GM21529 (cell line): ENCODE measurements around the gene HTR1A.

Experiments
- ATAC-seq: cut with Tn5 transposase; IDR thresholded peaks from one replicate; pipeline ENCODE4 v1.9.1; 2021; ENCODE audit not compliant: unreplicated experiment

HTR1A gene

GRCh38 chr5:63962279-63962678 is at the start of gene HTR1A:
Gene HTR1A (minus strand): TSS chr5:63962445. CDS start chr5:63961719, 726 bp downstream.
- no peak for ATAC-seq

- ATAC-seq: no peak
Measured at GRCh38 chr5:64003966-64004365, 41.7 kb upstream of the HTR1A start.

- ATAC-seq: no peak
Measured at GRCh38 chr5:64000096-64000495, 37.9 kb upstream of the HTR1A start.

GRCh38 chr5:63987053-63987452 is 24.8 kb upstream of the HTR1A start:
- ATAC-seq: no peak

DNA sequence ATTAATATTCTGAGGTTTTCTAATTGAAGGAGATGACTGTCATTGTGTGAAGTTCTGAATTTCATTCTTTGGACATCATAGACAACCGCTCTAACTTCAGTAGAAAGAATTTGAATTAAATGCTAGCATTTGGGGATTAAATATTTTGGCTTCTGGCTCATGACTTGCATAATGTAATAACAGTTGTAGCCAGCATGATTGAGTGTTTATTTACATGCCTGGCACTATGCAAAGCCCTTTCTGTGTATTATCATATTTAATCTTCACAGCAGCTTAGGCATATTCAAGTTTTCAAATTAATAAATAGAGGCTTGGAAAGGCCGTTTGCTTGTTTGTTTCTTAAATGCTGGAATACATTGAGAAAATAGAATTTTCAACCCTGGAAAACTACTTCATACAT is 19.6 kb upstream of the HTR1A start:
- no peak for ATAC-seq

DNA sequence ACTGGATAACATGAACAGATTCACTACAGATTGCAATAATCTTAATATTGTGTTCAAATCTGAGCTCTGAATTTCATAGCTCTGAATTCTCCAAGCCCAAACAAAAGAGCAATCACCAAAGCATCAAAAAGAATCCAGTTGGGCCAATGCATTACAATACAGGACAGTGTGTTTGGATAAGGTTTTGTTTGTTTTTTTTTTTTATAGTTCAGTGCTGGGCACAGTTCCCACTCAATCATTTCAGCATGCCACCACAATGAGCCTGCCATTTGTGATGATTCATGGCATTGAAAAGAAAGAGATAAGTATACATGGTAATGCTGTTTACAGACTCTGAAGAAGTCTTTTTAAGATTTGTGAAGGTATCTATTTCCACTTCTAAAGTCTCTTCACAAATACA is 1.7 kb upstream of the HTR1A start:
- ATAC-seq: no peak

GRCh38 chr5:63963080-63963735 is 963 bp upstream of the HTR1A start:
- ATAC-seq: peak; percentile 79

DNA sequence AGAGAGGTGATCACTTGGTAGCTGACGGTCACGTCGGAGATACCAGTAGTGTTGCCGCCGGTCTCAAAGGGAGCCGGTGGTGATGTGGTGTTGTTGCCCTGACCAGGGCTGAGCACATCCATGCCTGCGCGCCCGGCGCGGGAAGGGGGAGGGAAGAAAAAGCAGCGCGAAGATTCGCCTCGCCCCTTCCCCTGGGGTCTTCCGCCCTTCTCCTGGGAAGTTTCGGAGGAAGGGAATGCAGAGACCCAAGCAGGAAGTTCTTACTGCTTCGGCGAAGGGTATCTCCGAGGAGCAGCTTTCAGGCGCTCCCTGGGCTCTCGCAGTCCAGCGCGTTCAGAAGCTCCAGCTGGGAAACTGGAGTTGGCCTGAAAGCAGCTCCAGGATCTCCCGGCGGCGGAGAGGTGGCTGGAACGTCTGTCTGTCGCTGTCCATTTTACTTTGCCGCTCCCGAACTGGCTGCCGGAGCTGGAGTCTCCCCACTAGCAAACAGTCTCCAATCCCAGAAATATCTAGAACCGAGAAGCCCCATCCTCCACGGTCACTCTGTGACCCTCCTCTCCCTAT is 565 bp downstream of the HTR1A start:
- ATAC-seq: no peak

GRCh38 chr5:63961125-63961597 is 1.1 kb downstream of the HTR1A start:
- no peak for ATAC-seq

DNA sequence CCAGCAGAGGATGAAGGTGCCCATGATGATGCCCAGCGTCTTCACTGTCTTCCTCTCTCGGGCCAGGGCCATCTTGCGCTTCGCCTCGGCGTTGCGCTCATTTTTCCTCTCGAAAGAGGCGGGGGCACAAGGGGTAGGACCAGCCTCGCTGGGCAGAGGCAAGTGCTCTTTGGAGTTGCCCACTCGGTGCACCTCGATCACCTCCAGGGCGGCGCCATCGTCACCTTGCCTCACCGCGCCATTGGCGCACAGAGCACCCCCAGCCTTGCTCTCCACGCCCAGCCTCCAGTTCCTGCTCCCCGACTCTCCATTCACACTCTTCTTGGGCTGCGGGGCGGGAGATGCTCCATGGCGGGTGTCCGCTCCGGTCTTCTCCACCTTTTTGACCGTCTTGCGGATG is 1.6 kb downstream of the HTR1A start:
- ATAC-seq: no peak

GRCh38 chr5:63959177-63959982 is 2.9 kb downstream of the HTR1A start:
- ATAC-seq: no peak

DNA sequence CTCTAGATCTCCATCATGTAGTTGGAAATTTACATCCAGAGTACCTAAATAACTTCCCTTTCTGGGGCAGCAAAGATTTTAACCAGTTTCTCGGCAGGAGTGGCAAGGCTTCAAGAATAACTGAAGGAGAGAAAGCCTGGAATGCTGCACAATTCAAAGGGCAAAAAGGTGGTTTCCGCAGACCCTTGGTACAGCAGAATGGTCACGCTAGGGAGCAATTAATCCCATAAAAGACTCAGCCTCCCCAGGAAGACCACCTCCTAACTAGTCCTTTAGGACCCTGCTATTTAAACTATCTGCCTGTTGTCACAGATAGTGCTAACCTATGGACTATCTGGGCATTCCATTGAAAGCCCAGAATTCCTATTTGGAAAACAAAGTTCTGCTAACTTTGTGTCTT is 3.6 kb downstream of the HTR1A start:
- ATAC-seq: no peak

- ATAC-seq: no peak
Measured at GRCh38 chr5:63957617-63958016, 4.6 kb downstream of the HTR1A start.

DNA sequence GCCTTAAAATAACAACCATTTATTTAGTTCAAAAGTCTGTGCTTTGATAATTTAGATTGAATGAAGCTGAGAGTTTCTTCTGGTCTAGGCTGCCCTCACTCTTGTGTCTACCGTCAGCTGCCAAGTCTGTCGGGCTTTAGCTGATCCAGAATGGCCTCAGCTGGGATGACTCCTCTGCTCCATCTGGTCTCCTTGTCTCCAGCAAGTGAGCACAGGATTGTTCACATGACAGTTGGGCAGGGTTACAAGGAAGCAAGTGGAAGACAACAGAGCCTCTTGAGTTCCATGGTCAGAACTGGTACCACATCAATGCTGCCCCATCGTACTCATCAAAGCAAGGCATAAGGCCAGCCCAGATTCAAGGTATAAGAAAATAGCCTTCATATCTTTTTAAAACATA is 9.0 kb downstream of the HTR1A start:
- no peak for ATAC-seq

- no peak for ATAC-seq
Measured at GRCh38 chr5:63935103-63935502, 27.1 kb downstream of the HTR1A start.

- ATAC-seq: no peak
Measured at GRCh38 chr5:63931836-63932235, 30.4 kb downstream of the HTR1A start.

- ATAC-seq: no peak
Measured at GRCh38 chr5:63928451-63928850, 33.8 kb downstream of the HTR1A start.

DNA sequence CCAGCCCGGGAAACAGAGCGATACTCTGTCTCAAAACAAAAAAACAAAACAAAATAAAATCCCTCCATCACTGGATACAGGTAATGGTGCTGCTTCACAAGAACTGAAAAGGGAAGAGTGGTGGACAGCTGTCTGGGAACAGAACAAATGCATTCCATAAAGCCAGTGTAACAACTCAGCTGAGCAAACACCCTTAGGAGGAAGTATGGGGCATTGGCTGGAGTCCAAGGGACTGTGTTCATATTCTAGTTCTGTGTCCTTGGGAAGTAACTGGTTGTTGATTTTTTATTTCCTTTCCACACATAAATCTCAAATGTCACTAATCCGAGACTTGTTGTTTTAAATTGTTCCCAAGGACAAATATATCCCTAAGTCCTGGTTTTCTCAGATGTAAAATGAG is 38.3 kb downstream of the HTR1A start:
- ATAC-seq: no peak

DNA sequence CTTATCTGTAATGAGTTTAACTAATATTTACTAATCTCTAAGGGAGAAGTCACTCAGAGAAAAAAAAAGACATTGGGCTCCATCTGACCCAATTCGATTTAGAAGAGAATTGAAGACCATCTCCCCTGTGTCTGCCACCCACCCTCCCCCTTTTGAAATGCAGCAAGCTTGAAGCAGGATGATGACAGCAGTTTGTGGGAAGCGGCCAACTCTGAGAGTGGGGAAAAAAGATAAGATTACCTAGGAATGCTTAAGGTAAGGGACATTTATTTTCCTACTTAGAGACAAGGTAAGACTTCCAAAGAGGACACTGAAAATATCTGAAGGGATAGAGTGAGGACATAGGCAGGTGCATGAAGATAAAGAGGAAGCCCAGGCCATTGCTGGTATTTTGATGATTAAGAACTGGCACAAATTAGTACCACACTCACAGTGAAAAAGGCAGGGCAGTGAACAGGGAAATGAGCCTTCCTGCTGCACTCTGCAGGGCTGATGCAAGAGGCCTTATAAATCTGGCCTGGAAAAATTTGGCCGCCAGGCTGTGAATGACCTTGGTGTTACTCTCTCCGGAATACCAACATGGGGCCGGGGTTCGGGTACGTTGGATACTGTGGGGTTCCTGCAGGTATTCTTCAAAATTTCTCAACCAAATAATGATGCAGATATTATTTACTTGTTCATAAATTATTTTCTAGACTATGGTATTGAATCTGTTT is 42.3 kb downstream of the HTR1A start:
- ATAC-seq: no peak

DNA sequence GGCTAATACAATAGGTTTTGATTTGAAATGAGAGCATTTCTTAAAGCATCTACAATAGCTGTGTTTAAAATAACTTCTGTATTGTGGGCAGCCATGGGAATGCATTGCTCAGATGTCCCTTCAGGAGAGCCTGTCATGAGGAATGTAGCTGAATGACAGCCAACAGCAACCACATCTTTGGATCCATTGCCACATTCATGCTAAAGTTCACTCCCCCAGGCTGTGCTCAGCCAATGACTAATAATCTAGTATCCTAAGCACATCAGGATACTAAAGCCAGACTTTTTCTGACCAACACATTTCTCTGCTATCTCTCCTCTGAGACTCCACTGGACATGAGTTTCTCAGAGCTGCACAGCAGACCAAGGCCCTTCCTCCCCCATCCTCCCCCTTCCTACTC is 45.5 kb downstream of the HTR1A start:
- no peak for ATAC-seq

- no peak for ATAC-seq
Measured at GRCh38 chr5:63911871-63912270, 50.4 kb downstream of the HTR1A start.
